Peyer's patch (tissue), 4 donors: ENCODE measurements around the gene EIF1B.

ENCODE experiments used
- CTCF ChIP-seq, 6 experiments: fragments of 450-650 bp in 4 of 6; fragments of 200-600 bp in 2 of 6; sonication (generic) in 1 of 6; IDR thresholded peaks; one replicate each; pipeline ENCODE4 v1.5.1; 2017 to 2019; ENCODE audit warnings: antibody characterized with exemption in 6 of 6, mild to moderate bottlenecking in 3 of 6, moderate library complexity in 1 of 6
- POLR2A ChIP-seq, 2 donors: fragments of 450-650 bp; IDR thresholded peaks; one replicate each; pipeline ENCODE4 v1.5.1; 2017; ENCODE audit warnings: antibody characterized with exemption in 2 of 2, mild to moderate bottlenecking in 2 of 2, moderate library complexity in 2 of 2

- TF ChIP-seq CTCF (IDR thresholded peaks at IDR 0.05) (no peak), POLR2A (IDR thresholded peaks at IDR 0.05) (no peak)
Measured at GRCh38 chr3:40267937-40268724, 41.4 kb upstream of the EIF1B start.
